ENCODE data around the gene JAZF1.

- no peak for TF ChIP-seq EZH2 (IDR thresholded peaks at IDR 0.05; ENCODE audit: insufficient read depth, poor library complexity, severe bottlenecking)
- TF ChIP-seq EZH2phosphoT487 (IDR thresholded peaks at IDR 0.05; ENCODE audit: insufficient read depth, low read depth): no peak
Measured at GRCh38 chr7:28174442-28174841, 6.2 kb downstream of the JAZF1 start.

Data from GM23248 (cell line).